HL-60/S4 treated with retinoic acid at 250 ng/mL for 4 days and 3 days (cell line): ENCODE measurements around the gene TBX18.

Experiments
- in situ Hi-C: fragments of 300-500 bp; cut with MboI; formaldehyde crosslinking; loops from 2 replicates; pipeline ENCODE4 v1.7.0; 2022; ENCODE audit warnings: low sequenced_read_pairs

The TBX18 gene

DNA sequence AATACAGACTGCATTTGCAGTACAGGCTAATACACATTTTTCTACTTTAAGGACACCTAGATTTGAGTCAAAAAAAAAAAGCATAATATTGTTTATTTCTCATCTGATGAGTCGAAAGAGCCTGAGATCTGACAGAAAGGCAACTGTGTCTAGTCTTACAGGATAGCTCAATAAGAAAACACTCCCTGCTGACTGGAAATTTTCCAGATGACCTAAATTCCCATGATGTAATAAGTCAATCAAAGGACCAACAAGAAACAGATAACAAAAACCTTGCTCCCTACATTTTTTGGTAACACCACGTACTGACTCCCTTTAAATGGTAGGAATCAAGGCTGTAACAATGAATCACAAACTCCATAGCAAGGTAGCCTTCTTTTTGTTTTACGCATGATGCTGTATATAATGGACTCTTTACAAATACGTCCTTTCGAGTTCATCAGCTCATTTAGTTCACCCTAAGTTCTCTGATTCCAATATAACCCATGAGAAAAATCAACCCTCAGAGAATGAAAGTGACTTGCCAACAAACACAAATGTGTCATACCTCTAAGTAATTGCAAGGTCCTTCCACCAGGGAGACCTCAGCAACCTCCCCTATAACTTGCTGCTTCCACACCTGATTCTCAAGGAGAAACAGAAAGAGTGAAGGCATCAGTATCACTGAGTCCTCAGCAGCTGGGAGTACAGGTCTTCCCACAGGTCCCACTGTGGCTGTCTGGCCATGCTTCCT, 12.1 kb downstream of the TBX18 start:
- in situ Hi-C loops, result no loop called here

- in situ Hi-C loops, result no loop called here
These were observed 15.2 kb downstream of the TBX18 start for GRCh38 chr6:84749181-84749580.

DNA sequence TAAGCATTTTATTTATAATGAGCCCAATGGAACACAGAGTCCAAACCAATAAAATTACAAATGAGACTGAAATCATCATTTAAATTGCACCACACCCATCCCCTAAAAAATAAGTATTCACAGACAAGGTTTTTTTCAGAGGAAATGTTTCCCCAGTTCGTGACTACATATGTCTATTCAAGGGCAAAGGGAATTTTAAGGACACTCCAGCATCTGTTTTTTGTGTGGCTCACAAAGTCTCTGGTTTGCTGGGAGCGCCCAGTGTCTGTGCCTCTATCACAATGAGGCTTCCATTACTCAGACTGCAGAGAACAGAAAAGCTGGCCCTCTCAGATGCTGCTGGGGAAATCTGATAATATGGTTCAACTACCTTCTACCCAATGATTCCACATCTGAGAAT, 16.0 kb downstream of the TBX18 start:
- in situ Hi-C loops, result no loop called here

DNA sequence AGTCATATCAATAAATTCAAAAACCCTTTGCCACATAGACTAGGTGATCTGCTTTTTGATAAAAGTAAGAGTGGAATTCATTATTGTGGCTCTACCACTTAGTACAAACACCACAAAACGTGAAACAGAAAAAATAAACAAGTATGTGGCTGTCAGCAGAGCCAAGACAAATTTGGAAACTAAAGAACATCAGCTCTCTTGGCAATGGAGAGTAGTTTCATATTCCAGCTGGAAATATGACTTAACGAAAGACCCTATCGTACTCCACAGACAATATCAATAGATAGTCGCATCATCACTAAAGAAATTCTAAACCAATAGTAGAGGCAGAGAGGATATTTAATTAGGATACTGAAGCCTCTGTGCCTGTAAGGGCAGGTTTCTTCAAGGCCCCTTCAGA, 20.8 kb downstream of the TBX18 start:
- in situ Hi-C loops, result no loop called here

GRCh38 chr6:84740385-84740784, 24.0 kb downstream of the TBX18 start:
- in situ Hi-C loops, result no loop called here

DNA sequence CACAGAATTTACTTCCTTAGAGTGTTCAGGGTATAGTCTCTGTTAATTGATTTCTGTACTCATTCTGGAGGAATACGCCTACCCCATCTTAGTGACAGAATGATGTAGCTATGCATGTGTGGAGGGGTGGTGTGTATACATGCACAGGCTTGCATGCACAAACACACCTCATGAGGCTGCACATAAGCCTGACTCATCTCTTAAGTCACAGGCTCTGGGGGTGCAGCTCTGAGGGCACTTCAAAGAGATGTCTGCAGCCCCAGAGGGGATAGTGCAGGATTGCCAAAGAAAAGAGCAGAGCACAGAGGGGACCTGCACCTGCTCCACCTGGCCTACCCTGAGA, 24.6 kb downstream of the TBX18 start:
- in situ Hi-C loops, result no loop called here

- in situ Hi-C loops, result no loop called here
These were observed 25.2 kb downstream of the TBX18 start for GRCh38 chr6:84738996-84739865.

GRCh38 chr6:84733889-84734288, 30.5 kb downstream of the TBX18 start:
- in situ Hi-C loops, result no loop called here

DNA sequence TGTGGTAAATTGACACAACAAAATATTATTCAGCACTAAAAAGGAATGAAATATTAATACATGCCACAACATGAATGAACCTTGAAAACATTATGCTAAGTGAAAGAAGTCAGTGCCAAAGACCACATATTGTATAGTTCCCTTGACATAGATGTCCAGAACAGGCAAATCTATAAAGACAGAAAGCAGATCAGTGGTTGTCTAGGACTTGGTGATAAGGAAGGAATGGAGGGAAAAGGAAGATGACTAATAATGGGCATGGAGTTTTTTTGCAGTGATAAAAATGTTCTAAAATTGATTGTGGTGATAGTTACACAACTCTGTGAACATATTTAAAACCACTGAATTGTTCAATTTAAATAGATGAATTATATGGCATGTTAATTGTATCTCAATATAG, 32.5 kb downstream of the TBX18 start:
- in situ Hi-C loops, result no loop called here

DNA sequence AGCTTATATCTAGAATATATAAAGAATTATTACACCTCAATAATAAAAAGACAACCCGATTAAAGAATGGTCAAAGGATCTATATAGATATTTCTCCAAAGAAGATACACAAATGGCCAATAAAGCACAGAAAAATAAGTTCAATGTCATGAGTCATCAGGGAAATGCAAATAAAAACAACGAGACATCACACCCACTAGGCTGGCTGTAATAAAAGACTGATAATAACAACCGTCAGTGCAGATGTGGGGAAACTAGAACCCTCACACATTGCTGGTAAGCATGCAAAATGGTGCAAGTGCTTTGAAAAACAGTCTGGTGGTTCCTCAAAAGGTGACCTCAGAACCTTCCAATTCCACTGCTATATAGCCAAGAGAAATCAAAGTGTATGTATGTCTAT, 33.0 kb downstream of the TBX18 start:
- in situ Hi-C loops, result no loop called here

DNA sequence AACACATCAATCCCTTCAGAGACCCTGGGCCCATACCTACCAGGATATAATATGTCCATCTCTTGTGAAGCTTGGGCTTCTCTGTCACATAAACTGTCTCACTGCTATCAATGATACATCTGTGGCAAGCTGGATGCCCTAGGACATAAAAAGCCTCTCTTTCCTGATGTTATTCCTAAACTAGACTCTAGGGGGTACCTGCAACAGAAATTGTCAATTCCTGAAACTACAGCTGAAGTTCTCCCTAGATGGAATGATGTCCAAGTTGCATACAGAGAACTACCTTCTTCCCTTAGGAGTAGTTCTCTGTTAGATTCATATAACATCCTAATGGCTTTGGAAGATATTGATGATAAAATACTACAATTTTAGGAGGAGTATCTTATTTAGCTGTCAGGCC, 35.8 kb downstream of the TBX18 start:
- in situ Hi-C loops, result no loop called here

DNA sequence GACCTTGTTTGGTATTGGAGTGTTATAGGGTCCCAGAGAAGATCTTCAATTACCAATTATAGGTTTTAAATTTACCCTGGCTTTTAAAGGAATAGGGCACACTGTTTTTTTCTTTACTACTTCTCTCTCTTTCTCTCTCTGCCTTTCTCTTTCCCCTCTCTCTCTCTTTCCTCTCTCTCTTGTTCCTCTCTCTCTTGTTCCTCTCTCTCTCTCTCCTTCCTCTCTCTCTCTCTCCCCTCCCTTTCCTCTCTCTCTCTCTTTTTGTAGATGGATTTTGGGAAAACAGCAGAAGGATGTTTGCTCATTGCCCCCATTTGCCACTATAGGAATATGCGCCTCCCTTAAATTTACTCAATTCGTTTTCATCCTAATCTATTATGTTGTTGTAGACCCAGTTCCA, 45.2 kb downstream of the TBX18 start:
- in situ Hi-C loops, result no loop called here

DNA sequence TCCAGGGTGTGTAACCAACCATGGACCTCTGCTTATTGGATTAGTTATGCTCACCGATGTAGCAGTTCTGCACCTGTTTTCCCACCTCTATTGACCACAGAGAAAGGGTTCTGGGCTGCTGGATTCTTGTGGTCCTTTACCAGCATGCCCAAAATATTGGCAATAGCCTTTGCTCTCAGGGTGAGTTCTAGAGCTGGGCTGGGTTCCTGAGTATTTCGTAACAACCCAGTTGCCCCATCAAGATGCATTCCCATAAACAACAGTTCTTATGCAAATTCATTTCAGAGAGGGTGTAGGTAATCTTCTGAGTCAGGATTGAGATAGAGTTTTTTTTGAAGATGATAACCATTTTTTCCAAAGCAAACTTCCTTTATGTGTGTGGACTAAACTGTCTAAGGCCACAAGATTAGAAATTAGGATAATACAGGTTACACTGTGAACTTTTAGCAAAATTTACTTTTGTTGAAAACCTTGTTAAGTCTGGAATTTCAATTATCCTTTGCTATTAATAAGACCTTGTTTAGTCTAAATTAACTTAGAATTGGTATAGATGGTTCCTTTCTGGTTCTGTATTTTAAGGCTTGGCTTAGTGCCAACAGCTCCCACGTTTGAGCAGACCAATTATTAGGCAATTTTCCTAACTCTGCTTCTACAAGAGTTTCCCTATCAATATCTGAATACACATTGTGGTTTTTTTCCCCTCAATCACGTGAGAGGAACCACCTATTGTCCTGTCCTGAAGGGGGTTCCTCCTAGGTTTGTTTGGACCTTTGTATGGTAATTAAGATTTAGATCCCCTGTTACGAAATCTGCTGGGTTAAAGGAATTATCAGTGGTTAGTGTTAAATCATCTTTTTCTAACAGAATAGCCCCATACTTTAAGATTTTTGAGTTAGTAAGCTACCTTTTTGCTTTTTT, 46.1 kb downstream of the TBX18 start:
- in situ Hi-C loops, result no loop called here

GRCh38 chr6:84709121-84709520, 55.3 kb downstream of the TBX18 start:
- in situ Hi-C loops, result no loop called here

DNA sequence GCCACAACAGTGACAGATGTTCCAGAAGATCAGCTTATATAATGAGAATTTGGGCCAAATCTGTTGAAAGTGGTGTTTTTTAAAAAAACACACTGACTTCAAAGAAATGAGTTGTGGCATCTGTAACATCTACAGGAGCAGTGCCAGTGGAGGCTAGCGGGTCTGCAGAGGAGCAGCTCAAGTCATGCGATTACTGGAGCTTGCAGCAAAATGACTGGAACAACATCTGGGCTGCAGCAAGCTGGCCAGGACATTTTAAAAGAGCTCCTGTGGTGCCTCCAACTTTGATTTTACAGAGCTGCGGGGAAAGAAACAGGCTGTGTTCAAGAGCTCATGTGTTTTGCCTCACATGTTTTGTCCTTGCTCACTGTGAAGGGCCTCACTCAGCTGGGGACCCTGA, 57.2 kb downstream of the TBX18 start:
- in situ Hi-C loops, result no loop called here

GRCh38 chr6:84696166-84696565, 68.2 kb downstream of the TBX18 start:
- in situ Hi-C loops, result no loop called here

DNA sequence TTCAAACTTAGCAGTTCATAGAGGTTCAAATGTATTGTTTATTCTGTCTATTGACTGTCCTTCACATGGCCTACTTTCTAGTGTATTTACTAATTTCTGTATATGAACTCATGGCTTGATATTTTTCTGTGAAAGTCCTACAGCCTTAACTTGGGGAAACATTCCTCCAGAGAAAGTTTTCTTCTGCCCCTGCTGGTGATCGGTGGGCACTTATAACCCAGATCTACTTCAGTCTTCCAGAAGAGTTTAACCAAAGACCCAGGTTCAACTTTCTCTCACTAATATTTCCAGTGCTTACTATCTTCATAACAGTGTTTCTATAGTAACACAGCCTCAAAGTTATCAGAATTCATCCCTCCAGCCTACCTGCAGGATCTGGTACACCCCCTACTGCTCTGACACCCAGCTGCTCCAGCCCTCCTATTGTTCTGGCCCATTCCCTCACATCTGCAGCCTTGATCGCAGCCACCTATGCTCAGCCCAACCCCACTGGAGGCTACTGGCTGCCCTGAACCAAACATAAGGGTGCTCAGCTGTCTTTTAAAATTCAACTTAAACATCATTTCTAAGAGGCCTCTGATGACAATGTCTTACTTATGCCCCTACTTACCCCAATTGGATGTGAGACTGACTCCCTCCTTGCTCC, 72.3 kb downstream of the TBX18 start:
- in situ Hi-C loops, result no loop called here

- in situ Hi-C loops, result no loop called here
These were observed 76.1 kb downstream of the TBX18 start for GRCh38 chr6:84688141-84688873.

DNA sequence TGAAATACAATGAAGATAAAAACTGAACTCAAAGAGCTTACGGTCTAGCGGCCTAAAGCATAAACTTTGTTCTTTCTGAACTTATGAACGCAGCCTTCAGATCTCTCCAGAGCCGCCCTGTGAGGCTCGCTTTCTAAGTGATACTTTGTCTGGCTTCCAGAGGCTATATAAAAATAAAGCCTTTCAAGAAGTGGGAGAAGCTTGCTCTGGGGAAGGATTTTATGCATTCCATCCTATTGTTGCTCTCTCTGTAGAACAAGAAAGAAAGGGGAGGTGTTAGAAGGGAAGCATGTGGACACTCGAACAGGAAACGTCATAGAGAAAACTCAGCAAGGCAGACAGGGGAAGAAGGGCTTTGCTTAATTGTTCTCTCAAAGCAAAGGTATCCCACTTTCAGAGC, 77.0 kb downstream of the TBX18 start:
- in situ Hi-C loops, result no loop called here

GRCh38 chr6:84685983-84686584, 78.3 kb downstream of the TBX18 start:
- in situ Hi-C loops, result no loop called here
